GM21367 (cell line): ENCODE measurements around the gene MED13L.
"Not testable (repeated sequence)": the region's sequence is repeated elsewhere in the genome, so short reads cannot be mapped to it uniquely, and the experiment has no call there.

Experiments
- ATAC-seq: cut with Tn5 transposase; IDR thresholded peaks from one replicate; pipeline ENCODE4 v1.9.1; 2021; ENCODE audit not compliant: unreplicated experiment

The MED13L gene

GRCh38 chr12:116135209-116135930 lies 142.1 kb downstream of the MED13L start:
- ATAC-seq: no peak

GRCh38 chr12:116133636-116134214 lies 143.8 kb downstream of the MED13L start:
- no peak for ATAC-seq

DNA sequence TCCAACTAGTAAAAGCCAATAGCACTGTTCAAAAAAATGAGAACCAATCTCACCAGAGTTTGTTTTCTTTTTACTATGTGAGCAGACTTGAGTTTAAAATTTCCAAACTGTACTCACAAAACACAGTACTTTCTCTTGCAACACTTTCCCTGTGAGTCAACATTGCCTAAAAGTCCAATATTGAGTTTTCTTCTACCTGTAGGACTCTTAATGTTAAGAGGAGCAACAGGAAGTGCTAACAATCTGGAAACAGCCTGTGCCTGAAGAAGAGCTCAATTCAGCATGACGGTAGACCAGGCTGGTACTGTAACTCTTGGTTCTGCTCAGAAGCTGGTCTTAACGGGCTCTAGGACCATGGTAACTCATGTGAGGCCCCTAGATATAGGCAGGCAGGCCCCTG lies 144.3 kb downstream of the MED13L start:
- ATAC-seq: no peak

DNA sequence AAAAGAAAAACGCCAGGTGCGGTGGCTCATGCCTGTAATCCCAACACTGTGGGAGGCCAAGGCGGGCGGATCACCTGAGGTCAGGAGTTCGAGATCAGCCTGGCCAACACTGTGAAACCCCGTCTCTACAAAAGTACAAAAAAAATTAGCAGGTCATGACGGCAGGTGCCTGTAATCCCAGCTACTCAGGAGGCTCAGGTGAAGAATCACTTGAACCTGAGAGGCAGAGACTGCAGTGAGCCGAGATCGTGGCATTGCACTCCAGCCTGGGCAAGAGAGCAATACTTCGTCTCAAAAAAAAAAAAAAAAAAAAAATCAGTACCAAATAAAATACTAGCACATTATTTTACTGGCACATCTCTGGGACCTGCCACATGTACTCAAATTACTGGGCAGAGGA lies 145.5 kb downstream of the MED13L start:
- ATAC-seq: not testable (repeated sequence)

DNA sequence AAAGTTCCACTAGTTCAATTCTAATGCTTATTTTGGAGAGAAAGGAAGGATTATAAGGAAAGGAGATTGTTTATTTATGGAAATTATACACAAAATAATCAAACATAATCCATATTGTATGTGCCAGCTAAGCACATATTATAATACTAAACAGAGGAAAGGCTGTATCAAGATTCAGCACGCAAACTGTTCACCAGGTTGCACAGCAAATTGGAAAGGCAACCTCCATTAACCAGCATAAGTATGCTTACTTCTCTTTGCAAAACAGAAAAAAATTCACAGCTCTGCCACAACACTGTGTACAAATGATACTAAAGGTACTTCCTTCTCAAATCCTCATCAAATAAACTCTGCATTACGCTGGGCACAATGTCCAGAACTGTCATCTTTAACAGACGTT lies 146.3 kb downstream of the MED13L start:
- ATAC-seq: no peak

DNA sequence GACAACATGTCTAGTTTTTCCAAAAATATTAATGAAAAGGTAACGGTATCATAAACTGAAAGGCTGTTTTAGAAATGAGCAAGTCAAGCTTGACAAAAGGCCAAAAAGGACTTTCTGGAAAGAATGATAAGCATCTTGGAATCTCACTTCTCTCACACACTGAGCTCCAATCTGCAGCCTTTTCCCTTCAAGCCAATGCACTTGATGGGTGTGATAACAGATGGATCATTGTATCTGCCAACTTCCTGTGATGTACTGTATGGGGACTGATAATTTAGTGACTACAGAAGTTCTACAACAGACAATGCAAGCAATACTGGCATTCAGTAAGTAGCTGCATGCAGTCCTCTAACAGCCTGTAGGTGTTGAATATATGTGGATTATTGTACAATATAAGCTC lies 147.1 kb downstream of the MED13L start:
- ATAC-seq: no peak

- ATAC-seq: no peak
Measured at GRCh38 chr12:116128779-116129178, 148.7 kb downstream of the MED13L start.

DNA sequence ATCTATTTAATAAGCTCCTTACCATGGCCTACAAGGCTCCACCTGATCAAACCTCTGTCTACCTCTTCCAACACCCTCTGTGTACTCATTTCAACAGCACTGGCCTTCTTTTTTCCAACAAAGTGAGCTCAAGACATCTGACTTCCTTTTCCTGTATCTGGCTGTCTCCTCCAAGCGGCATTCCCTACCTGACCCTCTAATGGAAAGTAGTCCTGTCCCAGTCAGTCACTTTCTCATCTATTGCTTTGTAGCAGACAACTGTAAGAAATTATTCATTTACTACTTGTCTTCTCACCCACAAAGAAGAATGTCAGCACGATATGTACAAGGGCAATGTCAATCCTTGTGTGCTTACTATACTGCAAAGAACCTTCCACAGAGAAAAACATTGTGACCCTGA lies 149.6 kb downstream of the MED13L start:
- no peak for ATAC-seq

DNA sequence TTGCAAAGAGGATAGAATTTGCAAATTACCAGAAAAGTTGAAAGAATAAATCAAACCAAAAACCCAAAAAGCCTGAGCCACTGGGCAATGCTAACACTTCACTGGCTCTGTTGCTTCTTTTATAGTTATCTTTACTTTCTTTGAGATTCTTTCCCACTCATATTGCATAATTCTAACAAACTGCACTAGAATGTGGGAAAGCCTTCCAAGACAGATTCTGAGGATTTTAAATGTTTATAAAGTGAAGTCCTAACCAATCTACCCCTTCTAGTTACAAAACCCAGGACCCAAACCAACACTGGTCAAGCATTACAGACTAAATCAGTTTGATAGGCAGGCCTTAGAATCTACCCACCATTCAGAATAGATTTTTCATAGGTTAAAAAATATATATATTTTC lies 150.9 kb downstream of the MED13L start:
- no peak for ATAC-seq

GRCh38 chr12:116125956-116126566 lies 151.4 kb downstream of the MED13L start:
- ATAC-seq: no peak

DNA sequence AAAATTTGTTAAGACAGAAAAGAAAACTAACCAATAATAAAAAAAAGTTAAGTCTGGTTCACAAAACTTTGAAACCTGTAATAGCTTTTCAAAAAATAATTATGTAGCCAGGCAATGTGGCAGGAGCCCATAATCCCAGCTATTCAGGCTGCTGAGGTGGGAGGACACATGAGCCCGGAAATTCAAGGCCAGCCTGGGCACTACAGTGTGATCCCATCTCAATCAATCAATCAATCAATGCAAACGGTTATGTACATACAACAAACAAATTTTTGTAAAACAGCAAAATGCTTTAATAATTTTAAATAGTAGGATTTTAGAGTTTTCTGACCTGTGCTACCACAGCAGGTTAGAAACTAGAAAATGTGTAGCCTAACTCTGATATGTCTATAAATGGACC lies 152.4 kb downstream of the MED13L start:
- no peak for ATAC-seq

GRCh38 chr12:116123451-116124258 lies 153.8 kb downstream of the MED13L start:
- peak; percentile 63 for ATAC-seq

DNA sequence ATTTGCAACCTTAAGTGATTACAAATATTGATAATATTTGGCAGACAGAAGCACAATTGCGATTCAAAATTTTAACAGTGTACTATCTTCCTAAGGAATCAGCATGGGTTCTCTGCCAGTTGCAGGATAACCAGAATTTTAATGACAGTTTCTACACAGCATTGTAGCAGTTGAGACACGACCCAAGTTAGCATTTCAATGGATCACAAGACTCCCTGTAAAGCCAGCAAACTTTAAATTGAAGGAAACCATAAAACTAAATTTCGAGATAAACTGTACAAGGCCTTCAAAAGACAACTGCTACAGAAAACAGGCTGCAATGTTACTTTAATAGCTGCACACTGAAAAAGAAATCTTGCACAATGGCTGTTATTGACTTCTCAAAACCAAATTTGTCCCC lies 154.9 kb downstream of the MED13L start:
- no peak for ATAC-seq

- no peak for ATAC-seq
Measured at GRCh38 chr12:116121453-116121871, 156.0 kb downstream of the MED13L start.

GRCh38 chr12:116116650-116117424 lies 160.7 kb downstream of the MED13L start:
- no peak for ATAC-seq

DNA sequence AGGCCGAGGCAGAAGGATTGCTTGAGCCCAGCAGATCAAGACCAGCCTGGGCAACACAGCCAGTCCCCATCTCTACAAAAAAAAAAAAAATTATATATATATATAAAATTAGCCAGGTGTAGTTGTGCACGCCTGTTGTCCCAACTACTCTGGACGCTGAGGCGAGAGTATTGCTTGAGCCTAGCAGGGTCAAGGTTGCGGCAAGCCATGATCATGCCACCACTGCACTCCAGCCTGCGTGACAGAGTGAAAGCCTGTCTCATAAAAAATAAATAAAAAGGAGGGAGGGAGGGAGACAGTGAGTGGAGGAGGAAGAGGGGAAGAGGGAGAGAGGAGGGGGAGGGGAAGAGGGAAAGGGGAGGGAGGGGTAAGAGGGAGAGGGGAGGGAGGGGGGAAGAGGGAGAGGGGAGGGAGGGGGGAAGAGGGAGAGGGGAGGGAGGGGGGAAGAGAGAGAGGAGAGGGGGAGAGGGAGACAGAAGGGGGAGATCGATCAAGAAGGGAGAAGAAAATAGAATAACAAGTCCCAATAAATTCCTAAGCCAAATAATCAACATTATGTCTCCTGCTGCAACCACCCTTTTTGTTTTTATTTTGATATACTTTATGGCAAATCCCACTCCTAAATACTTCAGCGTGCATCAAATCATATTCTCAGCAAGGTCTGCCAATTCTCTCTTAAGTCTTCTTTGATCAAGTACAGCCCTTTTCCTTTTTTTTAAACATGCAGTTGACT lies 163.9 kb downstream of the MED13L start:
- ATAC-seq: no peak

DNA sequence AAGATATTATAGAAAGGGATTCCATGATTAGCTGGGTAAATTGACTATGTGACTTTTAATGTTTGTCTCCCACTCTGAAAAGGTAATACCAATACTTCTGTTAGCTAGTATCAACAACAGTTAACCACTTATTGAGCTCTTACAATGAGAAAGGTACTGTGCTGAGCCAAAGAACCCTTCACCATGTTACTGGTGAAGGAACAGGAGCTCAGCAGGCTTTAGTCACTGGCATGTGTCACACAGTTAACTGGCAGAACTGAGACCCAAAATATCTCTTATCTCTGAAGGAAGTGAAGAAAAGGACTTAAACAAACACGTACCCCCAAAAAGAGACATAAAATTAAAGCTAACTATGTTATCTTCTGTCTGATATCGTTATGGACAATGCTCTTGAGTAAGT lies 170.6 kb downstream of the MED13L start:
- ATAC-seq: no peak

DNA sequence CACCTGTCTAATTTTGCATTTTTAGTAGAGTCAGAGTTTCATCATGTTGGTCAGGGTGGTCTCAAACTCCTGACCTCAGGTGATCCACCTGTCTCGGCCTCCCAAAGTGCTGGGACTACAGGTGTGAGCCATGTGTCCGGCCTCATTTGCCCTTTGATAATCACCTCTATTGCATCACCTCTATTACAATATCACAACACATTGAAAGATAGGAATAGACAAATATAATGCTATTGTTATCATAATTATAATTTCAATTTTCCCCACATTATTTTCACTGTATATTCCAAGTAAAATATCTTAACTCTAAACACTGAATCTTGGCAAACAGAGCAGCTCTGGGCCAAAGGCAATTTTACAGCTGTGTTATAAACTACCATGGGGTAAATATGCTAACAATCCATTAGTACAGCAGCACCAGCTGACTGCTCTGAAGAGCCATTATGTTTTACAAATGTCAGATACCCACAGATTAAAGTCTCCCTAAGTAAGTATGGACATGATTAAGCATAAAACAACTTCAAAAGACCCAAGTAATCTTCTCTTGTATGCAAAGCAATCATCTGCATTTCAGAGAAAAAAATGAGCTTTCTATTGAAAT lies 173.2 kb downstream of the MED13L start:
- no peak for ATAC-seq

- no peak for ATAC-seq
Measured at GRCh38 chr12:116101991-116102390, 175.5 kb downstream of the MED13L start.
